ENCODE results near the gene TFB2M.
"Not testable (repeated sequence)": the region's sequence is repeated elsewhere in the genome, so short reads cannot be mapped to it uniquely, and the experiment has no call there.

TFB2M gene

GRCh38 chr1:246566128-246566812, at the start of gene TFB2M, which contains the start of gene CNST:
Gene TFB2M (minus strand): TSS chr1:246566261. CDS start chr1:246566138, 123 bp downstream.
Gene CNST (plus strand): TSS chr1:246566456. CDS start chr1:246591563, 25,107 bp downstream.
- DNase-seq (ENCODE audit: low read depth in 2 of 2): peak; percentile 98

- no peak for DNase-seq (ENCODE audit: low read depth in 2 of 2)
Observed at GRCh38 chr1:246613096-246613758, 47.2 kb upstream of the TFB2M start.

- DNase-seq (ENCODE audit: low read depth in 2 of 2): peak; percentile 69 to 72
Observed at GRCh38 chr1:246609632-246610031, 43.6 kb upstream of the TFB2M start.

GRCh38 chr1:246608616-246609376, 42.7 kb upstream of the TFB2M start:
- peak; percentile 57 to 62 for DNase-seq (ENCODE audit: low read depth in 2 of 2)

GRCh38 chr1:246607462-246607861, 41.4 kb upstream of the TFB2M start:
- no peak for DNase-seq (ENCODE audit: low read depth in 2 of 2)

GRCh38 chr1:246605231-246605630, 39.2 kb upstream of the TFB2M start:
- DNase-seq (ENCODE audit: low read depth in 2 of 2): not testable (repeated sequence)

- no peak for DNase-seq (ENCODE audit: low read depth in 2 of 2)
Observed at GRCh38 chr1:246602194-246602593, 36.1 kb upstream of the TFB2M start.

- no peak for DNase-seq (ENCODE audit: low read depth in 2 of 2)
Observed at GRCh38 chr1:246600579-246600978, 34.5 kb upstream of the TFB2M start.

GRCh38 chr1:246599315-246599714, 33.3 kb upstream of the TFB2M start:
- no peak for DNase-seq (ENCODE audit: low read depth in 2 of 2)

GRCh38 chr1:246597971-246598370, 31.9 kb upstream of the TFB2M start:
- DNase-seq (ENCODE audit: low read depth in 2 of 2): no peak

- no peak for DNase-seq (ENCODE audit: low read depth in 2 of 2)
Observed at GRCh38 chr1:246597340-246597739, 31.3 kb upstream of the TFB2M start.

- no peak for DNase-seq (ENCODE audit: low read depth in 2 of 2)
Observed at GRCh38 chr1:246595146-246595545, 29.1 kb upstream of the TFB2M start.

- peak; percentile 99 for DNase-seq (ENCODE audit: low read depth in 2 of 2)
Observed at GRCh38 chr1:246592695-246593094, 26.6 kb upstream of the TFB2M start.

GRCh38 chr1:246591958-246592357, 25.9 kb upstream of the TFB2M start:
- DNase-seq (ENCODE audit: low read depth in 2 of 2): no peak

GRCh38 chr1:246591504-246591903, 25.4 kb upstream of the TFB2M start:
- DNase-seq (ENCODE audit: low read depth in 2 of 2): no peak

GRCh38 chr1:246591047-246591446, 25.0 kb upstream of the TFB2M start:
- DNase-seq (ENCODE audit: low read depth in 2 of 2): no peak

- DNase-seq (ENCODE audit: low read depth in 2 of 2): not testable (repeated sequence)
Observed at GRCh38 chr1:246589919-246590318, 23.9 kb upstream of the TFB2M start.

- no peak for DNase-seq (ENCODE audit: low read depth in 2 of 2)
Observed at GRCh38 chr1:246588159-246588721, 22.2 kb upstream of the TFB2M start.

GRCh38 chr1:246587606-246588005, 21.5 kb upstream of the TFB2M start:
- DNase-seq (ENCODE audit: low read depth in 2 of 2): no peak

GRCh38 chr1:246587032-246587431, 21.0 kb upstream of the TFB2M start:
- DNase-seq (ENCODE audit: low read depth in 2 of 2): no peak

GRCh38 chr1:246583448-246584185, 17.6 kb upstream of the TFB2M start:
- DNase-seq (ENCODE audit: low read depth in 2 of 2): no peak

GRCh38 chr1:246583056-246583440, 17.0 kb upstream of the TFB2M start:
- DNase-seq (ENCODE audit: low read depth in 2 of 2): no peak
